GM19372 (cell line): ENCODE measurements around the gene KIAA1958.

Experiments
- ATAC-seq: cut with Tn5 transposase; IDR thresholded peaks from one replicate; pipeline ENCODE4 v1.9.1; 2021; ENCODE audit warnings: mild to moderate bottlenecking, low read depth, moderate library complexity; ENCODE audit not compliant: unreplicated experiment

Gene KIAA1958

DNA sequence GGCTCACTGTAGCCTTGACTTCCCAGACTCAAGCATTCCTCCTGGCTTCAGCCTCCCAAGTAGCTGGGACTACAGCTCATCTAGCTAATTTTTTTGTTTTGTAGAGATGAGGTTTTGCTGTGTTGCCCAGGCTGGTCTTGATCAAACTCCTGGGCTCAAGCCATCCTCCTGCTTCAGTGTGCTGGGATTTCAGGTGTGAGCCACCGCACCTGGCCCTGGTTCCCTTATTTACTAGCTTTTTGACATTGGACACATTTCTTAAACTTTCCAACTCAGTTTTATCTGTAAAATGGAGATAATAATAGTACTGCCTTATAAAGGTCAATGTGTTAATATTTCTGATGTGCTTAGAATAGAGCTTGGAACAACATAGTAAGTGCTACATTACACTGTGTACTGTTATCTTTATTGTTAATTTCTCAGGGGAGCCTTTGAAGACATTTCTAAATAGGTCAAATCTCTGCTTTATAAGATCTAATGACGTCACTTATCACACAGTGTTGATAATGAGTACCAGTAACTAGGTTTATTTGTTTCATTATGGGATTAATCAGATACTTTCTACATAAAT, 66.7 kb downstream of the KIAA1958 start:
- no peak for ATAC-seq

DNA sequence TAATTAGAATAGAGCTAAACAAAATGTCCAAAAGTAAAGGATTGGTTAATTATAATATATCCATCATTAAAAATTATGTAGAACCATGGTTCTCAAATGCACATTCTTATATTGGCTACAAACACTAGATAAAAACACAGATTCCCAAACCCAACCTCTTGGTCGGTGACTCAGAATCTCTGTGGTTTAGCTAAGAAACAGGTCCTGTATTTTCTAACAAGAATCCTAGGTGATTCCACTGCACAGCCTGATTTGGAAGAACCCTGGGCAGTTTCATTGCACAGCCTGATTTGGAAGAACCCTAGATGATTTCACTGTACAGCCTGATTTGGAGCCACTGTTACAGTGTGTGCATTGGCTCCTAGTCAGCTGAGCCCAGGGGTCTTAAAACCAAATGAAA, 67.9 kb downstream of the KIAA1958 start:
- ATAC-seq = no peak

DNA sequence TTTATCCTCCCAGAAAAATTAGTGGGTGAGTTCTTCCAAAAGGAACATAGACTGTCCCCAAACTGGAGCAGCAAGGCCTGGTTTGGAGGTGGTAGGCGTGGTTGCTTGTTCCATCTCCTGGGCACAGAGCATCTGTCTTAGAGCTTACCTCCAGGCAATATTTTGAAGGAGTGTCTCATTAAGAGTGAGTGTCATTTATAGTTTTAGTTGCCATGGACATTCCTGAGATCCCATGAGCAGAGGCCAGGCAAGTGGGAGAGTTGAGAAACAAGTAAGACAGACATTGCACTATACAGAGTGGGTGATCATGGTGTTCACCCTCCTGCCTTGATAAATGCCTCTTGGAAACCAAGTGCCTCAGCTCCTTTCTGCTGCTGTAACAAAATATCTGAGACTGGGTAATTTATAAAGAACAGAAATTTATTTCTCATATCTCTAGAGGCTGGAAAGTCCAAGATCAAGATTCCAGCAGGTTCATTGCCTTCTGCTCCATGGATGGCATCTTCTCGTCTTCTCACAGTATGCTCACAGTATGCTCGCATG, 68.5 kb downstream of the KIAA1958 start:
- ATAC-seq = no peak

DNA sequence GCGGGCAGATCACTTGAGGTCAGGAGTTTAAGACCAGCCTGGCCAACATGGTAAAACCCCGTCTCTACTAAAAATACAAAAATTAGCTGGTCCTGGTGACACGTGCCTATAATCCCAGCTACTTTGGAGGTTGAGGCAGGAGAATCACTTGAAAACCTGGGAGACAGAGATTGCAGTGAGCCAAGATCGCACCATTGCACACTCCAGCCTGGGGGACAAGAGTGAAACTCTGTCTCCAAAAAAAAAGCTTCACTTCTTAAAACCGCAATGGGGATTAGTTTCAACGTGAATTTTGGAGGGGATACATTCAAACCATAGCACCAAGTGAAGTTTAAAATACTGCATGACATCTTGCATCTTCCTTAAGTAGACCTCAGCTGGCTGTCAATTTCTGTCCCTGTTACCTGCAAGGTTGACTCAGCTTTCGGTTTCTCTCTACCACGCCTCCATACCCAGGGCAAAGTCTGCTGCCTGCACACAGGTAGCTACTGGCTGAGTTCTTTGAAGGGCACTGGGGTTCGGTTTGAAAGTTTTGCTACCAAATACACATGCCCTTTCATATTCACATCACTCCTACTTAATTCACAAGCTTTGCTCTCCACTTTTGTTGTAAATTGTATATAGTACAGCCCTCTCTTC, 69.3 kb downstream of the KIAA1958 start:
- no peak for ATAC-seq

DNA sequence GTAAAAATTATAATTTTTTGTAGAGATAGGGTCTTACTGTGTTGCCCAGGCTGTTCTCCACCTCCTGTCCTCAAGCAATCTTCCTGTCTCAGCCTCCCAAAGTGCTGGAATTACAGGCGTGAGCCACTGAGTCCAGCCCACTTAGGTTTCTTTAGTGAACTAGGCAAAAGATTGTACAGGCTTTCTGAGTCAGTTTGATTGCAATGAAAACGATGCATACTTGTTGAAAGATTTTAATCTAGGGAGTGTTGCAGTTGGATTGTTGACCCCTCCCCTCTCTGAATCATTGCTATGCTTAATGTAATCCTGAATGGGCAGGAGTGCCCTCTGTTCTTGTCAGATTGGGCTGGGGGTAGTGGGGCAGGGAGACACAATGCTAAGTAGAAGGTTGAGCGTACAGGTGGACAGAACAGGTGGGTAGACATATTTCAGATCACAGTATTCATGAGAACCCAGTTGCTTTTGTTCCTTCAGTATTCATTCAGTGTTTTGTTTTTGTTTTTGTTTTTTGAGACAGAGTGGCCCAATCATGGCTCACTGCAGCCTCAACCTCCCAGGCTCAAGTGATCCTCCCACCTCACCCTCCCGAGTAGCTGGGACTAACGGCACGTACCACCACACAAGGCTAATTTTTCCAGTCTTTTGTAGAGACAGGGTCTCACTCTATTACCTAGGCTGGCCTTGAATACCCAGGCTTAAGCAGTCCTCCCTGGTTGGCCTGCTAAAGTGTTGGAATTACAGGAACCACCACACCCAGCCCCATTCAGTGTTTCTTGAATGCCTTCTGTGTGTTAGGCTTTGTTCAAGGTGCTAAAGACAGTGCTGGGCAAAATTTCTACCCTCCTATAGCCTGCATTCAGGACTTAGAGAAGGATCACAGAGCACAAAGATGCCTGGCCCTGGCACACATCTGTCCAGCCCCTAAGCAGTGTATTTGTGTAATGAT, 70.1 kb downstream of the KIAA1958 start:
- no peak for ATAC-seq

DNA sequence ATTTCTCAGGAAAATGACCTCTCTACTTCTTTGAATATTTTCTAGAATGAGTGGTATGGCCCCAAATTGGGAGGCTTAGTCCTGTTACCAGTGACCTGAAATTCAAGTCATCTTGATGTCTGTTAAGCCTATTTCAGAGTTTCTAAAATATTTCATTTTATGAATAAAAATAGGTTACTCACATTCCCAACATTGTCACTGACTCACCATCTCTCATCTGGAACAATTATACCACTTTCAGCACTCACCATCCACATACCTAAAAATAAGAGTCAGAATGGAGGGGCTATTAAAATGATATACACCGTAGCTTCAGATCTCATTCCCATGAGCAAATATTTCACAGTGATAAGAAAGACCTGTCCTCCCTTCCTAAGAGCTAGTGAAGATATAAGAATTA, 71.8 kb downstream of the KIAA1958 start:
- ATAC-seq = no peak

DNA sequence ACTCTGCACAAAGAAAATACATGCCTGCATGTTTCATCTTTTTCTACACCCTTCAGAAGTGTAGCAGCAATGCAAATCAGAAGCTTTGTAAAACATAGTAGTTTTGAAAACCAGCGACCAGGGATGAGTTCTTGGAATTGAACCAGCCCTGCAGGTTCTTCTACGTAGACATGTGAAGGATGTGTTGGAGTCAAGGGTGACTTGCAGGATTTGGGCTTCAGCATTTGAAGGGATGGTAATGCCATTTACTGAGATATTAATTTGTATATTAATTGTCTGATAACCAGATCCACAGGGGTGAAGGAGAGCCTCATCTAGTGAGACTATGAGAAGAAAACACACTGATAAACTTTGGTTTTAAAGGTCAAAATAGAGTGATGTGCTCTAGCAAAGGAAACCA, 72.4 kb downstream of the KIAA1958 start:
- ATAC-seq = no peak

DNA sequence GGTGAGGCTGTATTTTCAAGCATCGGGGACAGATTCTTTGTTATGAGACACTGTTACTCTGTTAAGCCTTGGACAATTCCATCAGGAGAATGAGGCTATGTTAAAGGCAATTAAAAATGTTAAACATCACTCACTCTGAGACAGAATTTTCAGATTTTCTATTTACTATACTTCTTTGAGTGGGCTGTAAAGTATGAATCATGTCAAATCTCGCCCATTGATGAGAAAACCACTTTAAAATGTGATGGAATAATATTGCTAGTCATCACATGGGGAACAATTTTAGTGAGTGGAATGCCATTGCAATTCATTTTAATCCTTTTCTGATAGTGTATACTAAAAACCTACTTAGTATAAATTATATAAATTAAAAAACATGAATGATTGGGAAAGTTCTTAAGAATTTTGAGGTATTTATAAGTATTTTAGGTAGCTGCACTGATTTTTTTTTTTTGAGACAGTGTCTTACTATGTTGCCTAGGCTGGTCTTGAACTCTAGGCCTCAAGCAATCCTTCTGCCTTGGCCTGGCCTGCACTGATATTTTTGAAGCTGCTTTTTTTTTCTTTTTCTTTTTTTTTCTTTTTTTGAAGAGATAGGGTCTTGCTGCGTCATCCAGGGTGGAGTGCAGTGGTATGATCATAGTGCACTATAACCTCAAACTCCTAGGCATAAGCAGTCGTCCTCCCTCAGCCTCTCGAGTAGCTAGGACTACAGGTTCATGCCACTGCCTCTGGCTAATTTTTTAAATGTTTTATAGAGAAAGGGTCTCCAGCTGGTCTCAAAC, 73.2 kb downstream of the KIAA1958 start:
- ATAC-seq = no peak

DNA sequence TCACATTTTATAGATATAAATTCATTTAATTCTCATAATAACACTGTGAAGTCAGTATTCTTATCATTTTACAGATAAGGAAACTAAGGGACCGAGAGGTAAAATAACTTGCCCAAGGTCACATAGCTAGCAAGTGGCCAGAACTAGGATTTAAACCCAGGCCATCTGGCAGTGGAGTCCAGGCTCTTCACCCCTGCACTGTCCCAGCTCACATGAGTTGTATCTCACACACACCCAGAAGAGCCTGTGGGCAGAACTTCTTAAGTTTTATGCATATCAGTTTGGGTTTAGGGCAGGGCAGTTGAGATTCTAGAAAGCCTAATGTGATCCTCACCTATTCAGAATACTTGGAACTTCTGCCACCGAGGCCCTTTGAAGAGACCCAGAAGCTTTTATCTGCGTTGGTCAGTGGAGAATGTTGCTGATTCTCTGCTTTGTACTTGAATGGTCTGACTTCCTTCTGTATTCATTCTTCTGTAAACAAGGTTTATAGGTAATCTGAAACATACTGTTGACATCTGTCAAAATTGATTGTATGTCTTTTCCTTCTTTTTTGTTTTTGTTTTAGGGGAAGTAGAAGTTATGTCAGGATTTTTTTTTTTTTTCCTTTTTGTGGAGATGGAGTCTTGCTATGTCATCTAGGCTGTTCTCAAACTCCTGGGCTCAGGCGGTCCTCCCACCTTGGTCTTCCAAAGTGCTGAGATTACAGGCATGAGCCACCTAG, 75.8 kb downstream of the KIAA1958 start:
- ATAC-seq = no peak

DNA sequence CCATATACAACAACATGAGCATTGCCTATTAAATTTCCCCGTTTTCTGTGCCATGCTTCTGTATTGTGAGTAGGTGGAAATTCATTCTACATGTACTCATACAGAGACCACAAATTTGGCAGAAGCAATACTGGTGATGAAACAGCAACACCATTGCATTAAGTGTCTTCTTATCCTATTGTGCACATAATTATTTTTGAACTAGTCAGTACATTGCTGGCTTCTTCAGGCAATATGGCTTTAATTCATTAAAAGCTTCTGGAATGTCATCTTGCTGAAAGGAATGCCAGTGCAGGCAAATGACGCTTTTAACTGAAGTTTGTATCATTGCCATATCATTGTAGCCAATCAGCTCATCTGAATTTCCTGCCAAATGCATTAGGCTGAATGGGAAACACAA, 82.6 kb downstream of the KIAA1958 start:
- no peak for ATAC-seq

DNA sequence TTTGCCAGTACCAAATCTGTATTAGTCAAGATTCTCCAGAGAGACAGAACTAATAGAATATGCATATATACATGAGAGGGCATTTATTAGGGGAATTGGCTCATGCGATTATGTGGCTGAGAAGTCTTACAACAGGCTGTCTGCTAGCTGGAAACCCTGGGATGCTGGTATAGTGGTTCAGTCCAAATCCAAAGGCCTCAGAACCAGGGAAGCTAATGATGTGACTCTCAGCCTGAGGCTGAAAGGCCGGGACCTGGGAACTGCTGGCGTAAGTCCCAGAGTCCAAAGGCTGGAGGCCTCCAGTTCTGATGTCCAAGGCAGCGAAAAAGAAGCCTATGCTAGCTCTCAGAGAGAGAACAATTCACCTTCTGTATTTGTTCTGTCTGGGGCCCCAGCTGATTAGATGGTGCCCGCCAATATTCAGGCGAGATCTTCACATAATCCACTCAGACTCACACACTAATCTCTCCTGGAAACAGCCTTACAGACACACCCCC, 84.1 kb downstream of the KIAA1958 start:
- no peak for ATAC-seq

DNA sequence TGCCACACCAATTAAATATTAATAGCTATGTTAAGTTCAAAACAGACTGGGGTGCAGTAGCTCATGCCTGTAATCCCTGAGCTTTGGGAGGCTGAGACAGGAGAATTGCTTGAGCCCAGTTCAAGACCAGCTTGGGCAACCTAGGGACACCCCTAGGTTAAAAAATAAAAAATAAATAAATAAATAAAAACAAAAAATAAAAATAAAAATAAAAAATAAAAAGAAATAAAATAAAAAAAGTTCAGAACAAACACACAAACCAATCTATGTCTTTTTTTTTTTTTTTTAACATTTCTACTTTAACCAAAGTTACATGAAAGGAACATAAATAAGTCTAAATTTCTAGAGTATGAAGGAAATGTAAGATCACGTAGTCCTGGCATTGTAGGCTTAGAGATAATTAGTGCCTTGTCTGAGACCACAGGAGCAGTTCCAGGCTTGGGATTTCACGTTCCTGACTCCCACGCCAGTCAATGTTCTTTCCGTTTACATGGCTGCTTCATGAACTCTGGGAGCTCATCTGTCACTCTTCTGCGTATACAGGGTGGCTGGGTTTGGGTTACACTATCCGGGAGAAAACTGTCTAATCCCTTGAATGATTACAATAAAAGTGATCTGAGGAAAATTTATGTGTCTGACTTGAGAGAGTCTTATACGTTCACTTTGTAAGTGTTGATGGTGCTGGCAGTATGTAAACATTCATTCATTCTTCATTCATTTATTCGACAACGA, 85.2 kb downstream of the KIAA1958 start:
- no peak for ATAC-seq

DNA sequence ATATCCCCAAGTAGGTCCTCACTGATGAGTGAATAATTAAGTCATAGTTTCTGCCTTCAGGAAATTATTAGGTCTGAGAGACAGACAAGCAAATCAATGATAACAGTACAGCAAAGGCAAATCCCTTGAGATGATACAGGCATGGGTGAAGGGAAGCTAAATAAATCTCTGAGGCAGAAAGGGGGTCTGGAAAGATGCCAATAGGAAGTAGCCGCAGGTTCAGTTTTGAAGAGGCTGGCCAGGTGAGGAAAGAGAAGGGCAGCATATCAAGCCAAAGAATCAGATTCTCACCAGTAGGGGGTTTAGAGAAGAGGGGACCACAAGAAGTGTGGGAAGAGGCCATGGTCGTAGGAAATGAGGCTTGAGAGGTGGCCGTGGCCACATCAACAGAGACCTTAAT, 85.8 kb downstream of the KIAA1958 start:
- no peak for ATAC-seq

DNA sequence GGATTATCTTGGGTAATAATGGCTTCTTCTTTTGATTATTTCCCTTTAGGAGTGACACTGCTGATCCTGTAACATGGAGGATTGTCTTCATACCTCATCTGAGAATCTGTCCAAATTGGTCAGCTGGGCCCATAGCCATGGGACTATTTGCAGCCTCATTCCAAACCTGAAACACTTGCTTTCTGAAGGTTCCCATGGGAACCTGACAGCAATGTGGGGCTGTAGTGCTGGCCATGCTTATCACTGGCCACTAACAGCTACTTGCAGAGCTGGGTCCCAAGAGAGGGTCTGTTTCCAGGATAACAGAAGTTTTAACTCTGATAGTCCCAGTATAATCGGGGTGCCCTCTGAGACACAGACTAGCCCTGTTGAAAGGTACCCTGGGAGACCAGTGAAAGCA, 87.4 kb downstream of the KIAA1958 start:
- ATAC-seq = no peak

DNA sequence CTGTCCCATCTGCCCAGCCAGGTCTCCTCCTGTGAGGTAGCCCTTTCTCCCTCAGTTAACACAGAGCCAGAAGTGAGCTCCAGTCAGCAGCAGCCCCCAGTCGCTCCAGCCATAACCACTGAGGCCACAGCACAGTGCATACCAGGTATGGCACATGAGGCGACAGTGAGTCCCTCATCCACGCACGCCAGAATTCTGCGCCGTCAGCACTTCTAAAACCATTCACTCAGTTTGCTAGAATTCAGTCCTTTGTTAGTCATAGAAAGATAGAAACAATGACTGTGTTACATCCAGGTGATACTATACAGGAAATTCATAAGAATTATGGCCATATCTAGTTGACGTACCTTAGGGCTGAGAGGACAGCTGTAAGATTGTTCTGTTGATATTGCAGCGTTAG, 88.5 kb downstream of the KIAA1958 start:
- ATAC-seq = no peak

DNA sequence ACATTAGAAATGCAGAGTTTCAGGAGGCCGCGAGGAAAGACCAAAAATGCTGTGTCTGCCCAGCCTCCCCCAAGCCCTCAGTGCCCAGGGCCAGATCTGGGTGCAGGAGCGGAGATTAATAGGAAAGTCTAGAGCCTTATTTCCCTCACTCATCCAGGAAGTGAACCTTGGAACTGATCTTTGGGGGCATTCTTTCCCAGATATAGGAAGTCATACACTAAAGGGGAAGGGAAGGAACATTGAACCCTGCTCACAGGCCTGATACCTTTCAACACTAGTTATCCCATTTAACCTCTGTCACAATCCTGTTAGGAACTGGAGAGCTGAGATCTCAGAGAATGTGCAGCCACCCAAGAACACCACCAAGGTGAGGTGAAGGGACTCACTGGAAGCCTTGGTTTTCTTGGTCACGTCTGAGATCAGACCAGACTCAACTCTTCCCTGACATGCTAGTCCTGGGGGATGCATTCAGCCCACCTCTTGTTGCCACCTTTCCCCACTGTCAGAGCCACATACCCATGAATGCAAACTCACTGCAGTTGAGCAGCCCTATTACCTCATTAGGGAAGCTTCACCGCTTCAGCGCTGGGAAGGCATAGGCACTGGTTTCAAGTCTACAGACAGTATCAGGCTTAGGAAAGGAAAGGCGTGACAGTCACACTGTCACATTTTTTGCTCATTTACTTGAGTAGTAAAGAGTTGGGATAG, 95.0 kb downstream of the KIAA1958 start:
- ATAC-seq = no peak

DNA sequence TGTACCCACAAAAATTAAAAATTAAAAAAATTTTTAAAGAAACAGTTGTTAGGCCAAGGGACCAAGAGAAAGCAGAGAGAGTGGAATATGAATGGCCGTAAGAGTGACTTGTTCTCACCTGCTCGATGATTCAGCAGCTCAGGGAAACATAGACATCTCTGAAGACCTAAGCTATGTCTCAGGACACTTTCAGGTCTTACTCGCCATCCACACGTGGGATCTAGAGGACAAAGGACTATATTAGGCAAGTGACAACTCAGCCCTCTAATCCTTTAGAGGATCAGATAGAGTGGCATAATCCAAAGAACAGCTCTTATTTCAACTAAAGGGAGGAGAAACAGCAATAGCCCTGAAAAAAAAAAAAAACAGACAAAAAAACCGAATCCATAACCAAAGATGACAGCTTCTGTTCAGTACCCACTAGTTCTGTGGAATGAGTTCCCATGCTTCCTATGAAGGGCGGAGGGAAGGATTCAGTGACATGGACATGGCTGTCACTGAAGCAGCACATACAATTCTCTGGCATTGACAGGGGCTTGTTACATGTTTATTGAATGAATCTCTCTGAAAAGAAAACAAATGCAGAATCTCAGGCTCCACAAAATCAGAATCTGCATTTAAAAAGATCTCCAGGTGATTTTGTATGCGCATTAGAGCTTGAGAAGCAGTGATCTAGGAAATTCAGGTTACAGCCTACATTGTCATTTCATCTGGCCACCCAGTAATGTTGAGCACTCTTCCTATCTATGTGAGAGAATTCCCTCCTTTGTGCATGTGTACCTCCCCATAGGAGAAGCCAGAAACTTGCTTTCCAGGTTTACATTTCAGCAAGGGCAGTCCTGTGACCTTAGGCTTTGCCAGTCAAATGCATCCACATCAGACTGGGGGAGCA, 96.0 kb downstream of the KIAA1958 start:
- ATAC-seq = no peak
